Astrocyte (in vitro differentiated cells and primary cell): Measurements from ENCODE around the gene CHMP4B. TPM values are rescaled to one million over a fixed set of nuclear protein-coding genes. Genes with fewer than 3 reads are reported as not detected.
A peak's percentile ranks its signal among the peaks of the same experiment; 100 is the strongest.

ENCODE experiments used
- DNase-seq: peaks from one replicate; pipeline ENCODE4 v3.0.0-alpha.2; 2010; ENCODE audit warnings: low read depth
- FAIRE-seq: peaks from 2 replicates; lab custom pipeline; 2011; peaks lifted over from hg19 to GRCh38; lab: Jason Lieb, UNC
- H2AFZ ChIP-seq: 2 replicates; pipeline ENCODE4 v1.6.0; 2012; ENCODE audit warnings: low read depth, low read length, inconsistent platforms
- H3K27ac ChIP-seq: 2 replicates; pipeline ENCODE4 v1.5.1; 2011; ENCODE audit warnings: low read depth, low read length, inconsistent platforms
- H3K27me3 ChIP-seq: 2 replicates; pipeline ENCODE4 v1.6.0; 2011; ENCODE audit warnings: low read length, inconsistent platforms; ENCODE audit not compliant: insufficient read depth
- H3K36me3 ChIP-seq: 2 replicates; pipeline ENCODE4 v1.5.1; 2011; ENCODE audit warnings: low read length, inconsistent platforms; ENCODE audit not compliant: insufficient read depth
- H3K4me1 ChIP-seq: 2 replicates; pipeline ENCODE4 v1.5.1; 2011; ENCODE audit warnings: low read length, inconsistent platforms; ENCODE audit not compliant: insufficient read depth
- H3K4me2 ChIP-seq: 2 replicates; pipeline ENCODE4 v1.6.0; 2012; ENCODE audit warnings: low read length, inconsistent platforms
- H3K4me3 ChIP-seq: 2 replicates; pipeline ENCODE4 v1.5.1; 2011; ENCODE audit warnings: low read depth, mild to moderate bottlenecking, low read length, inconsistent platforms; ENCODE audit not compliant: insufficient read depth
- H3K79me2 ChIP-seq: 2 replicates; pipeline ENCODE4 v1.6.0; 2012; ENCODE audit warnings: mild to moderate bottlenecking, low read length, inconsistent platforms; ENCODE audit not compliant: insufficient read depth
- H3K9ac ChIP-seq: 2 replicates; pipeline ENCODE4 v1.6.0; 2012; ENCODE audit warnings: mild to moderate bottlenecking, low read length, inconsistent platforms
- H3K9me3 ChIP-seq: 2 replicates; pipeline ENCODE4 v1.5.1; 2012; ENCODE audit warnings: low read depth, mild to moderate bottlenecking, low read length, inconsistent platforms; ENCODE audit not compliant: insufficient read depth
- H4K20me1 ChIP-seq: 2 replicates; pipeline ENCODE4 v1.6.0; 2012; ENCODE audit warnings: low read length, inconsistent platforms; ENCODE audit not compliant: insufficient read depth
- H3K27ac Mint-ChIP-seq: one replicate; pipeline ENCODE4 v1.8.0; 2021; ENCODE audit warnings: mild to moderate bottlenecking, mixed read lengths; ENCODE audit not compliant: unreplicated experiment
- H3K27me3 Mint-ChIP-seq: one replicate; pipeline ENCODE4 v1.8.0; 2021; ENCODE audit warnings: low read depth, mixed read lengths; ENCODE audit not compliant: unreplicated experiment
- H3K36me3 Mint-ChIP-seq: one replicate; pipeline ENCODE4 v1.8.0; 2021; ENCODE audit warnings: low read depth, mixed read lengths; ENCODE audit not compliant: unreplicated experiment
- H3K4me1 Mint-ChIP-seq: one replicate; pipeline ENCODE4 v1.8.0; 2021; ENCODE audit warnings: low read depth, mixed read lengths; ENCODE audit not compliant: unreplicated experiment
- H3K4me3 Mint-ChIP-seq: one replicate; pipeline ENCODE4 v1.8.0; 2021; ENCODE audit warnings: mild to moderate bottlenecking, moderate library complexity, mixed read lengths; ENCODE audit not compliant: unreplicated experiment
- H3K9me3 Mint-ChIP-seq: one replicate; pipeline ENCODE4 v1.8.0; 2021; ENCODE audit warnings: mild to moderate bottlenecking, mixed read lengths; ENCODE audit not compliant: unreplicated experiment
- CTCF ChIP-seq: IDR thresholded peaks from 2 replicates; pipeline ENCODE4 v1.5.1; 2011; ENCODE audit warnings: low read depth, mild to moderate bottlenecking, inconsistent platforms, low read length, moderate library complexity; ENCODE audit not compliant: insufficient read depth
- EZH2 ChIP-seq: IDR thresholded peaks from 2 replicates; pipeline ENCODE4 v1.6.1; 2012; ENCODE audit warnings: mild to moderate bottlenecking, low read length, inconsistent platforms; ENCODE audit not compliant: insufficient read depth
- total RNA-seq: library from RNA; stranded (reverse); gene quantifications from 2 replicates; pipeline ENCODE4 v1.2.1, GENCODE V29; 2021

Gene CHMP4B
- total RNA-seq, 1 donor from 2014 or later, result 90.6 TPM

- Histone ChIP-seq H3K9me3 (no peaks in the 10 kb centered on the region), H3K27me3 (no peaks in the 10 kb centered on the region), H3K9ac (no peak overlapping the region), H3K4me1 (peaks cover 15% of the 10 kb centered on the region), H3K4me2 (no peak overlapping the region), H3K4me3 (no peak overlapping the region), H2AFZ (no peak overlapping the region), H4K20me1 (no peaks in the 10 kb centered on the region), H3K79me2 (no peaks in the 10 kb centered on the region), H3K36me3 (no peaks in the 10 kb centered on the region), H3K27ac (no peak overlapping the region)
- H3K9me3 Mint-ChIP-seq, result no peaks in the 10 kb centered on the region
- H3K4me1 Mint-ChIP-seq, result peaks cover 16% of the 10 kb centered on the region
- H3K36me3 Mint-ChIP-seq, result peaks cover 7% of the 10 kb centered on the region
- TF ChIP-seq EZH2 (no peak), CTCF (no peak)
- DNase-seq (peak; percentile 72), FAIRE-seq (no peak)
- no peak overlapping the region for H3K4me3 Mint-ChIP-seq
- peaks cover 5% of the 10 kb centered on the region for H3K27me3 Mint-ChIP-seq
- no peak overlapping the region for H3K27ac Mint-ChIP-seq
Measured at GRCh38 chr20:33793011-33793931, 17.9 kb upstream of the CHMP4B start.

DNA sequence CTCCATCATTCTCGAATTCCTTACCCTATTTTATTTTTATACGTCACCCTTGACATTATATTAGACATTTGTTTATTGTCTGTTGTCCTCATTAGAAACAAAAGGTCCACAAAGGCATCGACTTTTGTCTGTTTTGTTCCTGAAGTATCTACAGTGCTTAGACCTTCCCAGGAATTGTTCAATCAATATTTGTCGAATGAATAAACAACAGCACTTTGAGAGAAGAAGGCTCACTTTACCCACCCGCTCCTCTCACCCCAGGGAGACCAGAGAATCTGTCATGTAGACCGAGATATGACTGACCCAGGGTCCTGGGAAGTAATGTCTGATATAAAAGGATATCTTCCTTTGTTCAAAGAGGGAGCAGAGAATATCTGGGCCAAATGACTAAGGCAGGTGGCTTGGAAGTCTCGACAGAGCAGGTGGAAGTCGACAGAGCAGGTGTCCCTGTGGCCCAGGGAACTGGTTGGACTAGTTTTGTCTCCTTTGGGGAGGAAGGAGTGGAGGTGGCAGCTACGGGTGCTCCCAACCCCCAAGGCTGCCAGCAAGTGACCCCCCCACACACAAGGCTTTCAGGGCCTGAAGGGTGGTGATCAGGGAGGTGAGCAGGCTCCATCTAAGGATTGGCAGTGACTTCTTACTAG is 14.8 kb upstream of the CHMP4B start:
- Histone ChIP-seq H3K4me1 (peaks cover 4% of the 10 kb centered on the region), H3K79me2 (no peaks in the 10 kb centered on the region), H3K27me3 (no peaks in the 10 kb centered on the region), H3K4me3 (no peak overlapping the region), H3K4me2 (no peak overlapping the region), H3K9ac (no peak overlapping the region), H4K20me1 (no peaks in the 10 kb centered on the region), H3K27ac (no peak overlapping the region), H2AFZ (no peak overlapping the region), H3K36me3 (no peaks in the 10 kb centered on the region), H3K9me3 (no peaks in the 10 kb centered on the region)
- Mint-ChIP-seq H3K4me3 (no peak overlapping the region), H3K4me1 (peaks cover 6% of the 10 kb centered on the region), H3K27me3 (no peaks in the 10 kb centered on the region), H3K36me3 (peaks cover 2% of the 10 kb centered on the region), H3K27ac (no peak overlapping the region), H3K9me3 (no peaks in the 10 kb centered on the region)
- no peak for TF ChIP-seq EZH2
- no peak for TF ChIP-seq CTCF
- no peak for FAIRE-seq
- DNase-seq, result no peak
